H9 (cell line): Measurements from ENCODE around the gene SLC16A1. TPM values are rescaled to one million over a fixed set of nuclear protein-coding genes. Genes with fewer than 3 reads are reported as not detected.

Source experiments
- DNase-seq: peaks from one replicate; pipeline ENCODE4 v3.0.0-alpha.2; 2017
- H2AFZ ChIP-seq: one replicate; pipeline ENCODE4 v1.6.1; 2013; ENCODE audit warnings: mild to moderate bottlenecking, low read length, control low read depth, moderate library complexity
- H2AK5ac ChIP-seq: 2 replicates; pipeline ENCODE4 v1.6.1; 2013; ENCODE audit warnings: low read length, control low read depth, mixed read lengths; ENCODE audit not compliant: insufficient read length
- H2BK120ac ChIP-seq: one replicate; pipeline ENCODE4 v1.6.1; 2013; ENCODE audit warnings: low read depth, mild to moderate bottlenecking, low read length, control low read depth, inconsistent platforms; ENCODE audit not compliant: poor library complexity, severe bottlenecking
- H2BK12ac ChIP-seq: 2 replicates; pipeline ENCODE4 v1.6.1; 2013; ENCODE audit warnings: low read length, control low read depth, mixed read lengths, low read depth; ENCODE audit not compliant: insufficient read length
- H2BK15ac ChIP-seq: 2 replicates; pipeline ENCODE4 v1.6.1; 2013; ENCODE audit warnings: low read depth, low read length, control low read depth
- H2BK20ac ChIP-seq: one replicate; pipeline ENCODE4 v1.6.1; 2013; ENCODE audit warnings: low read depth, mild to moderate bottlenecking, low read length, control low read depth, inconsistent platforms; ENCODE audit not compliant: poor library complexity, severe bottlenecking
- H2BK5ac ChIP-seq: 2 replicates; pipeline ENCODE4 v1.6.1; 2013; ENCODE audit warnings: low read length, control low read depth, mixed read lengths; ENCODE audit not compliant: insufficient read length
- H3K14ac ChIP-seq: 2 replicates; pipeline ENCODE4 v1.6.1; 2013; ENCODE audit warnings: low read length, control low read depth; ENCODE audit not compliant: insufficient read depth
- H3K18ac ChIP-seq: 2 replicates; pipeline ENCODE4 v1.6.1; 2013; ENCODE audit warnings: low read depth, mild to moderate bottlenecking, mixed read lengths, low read length, control low read depth; ENCODE audit not compliant: insufficient read length
- H3K23ac ChIP-seq: 2 replicates; pipeline ENCODE4 v1.6.1; 2013; ENCODE audit warnings: low read length, control low read depth, mixed read lengths, low read depth; ENCODE audit not compliant: insufficient read length
- H3K23me2 ChIP-seq: 2 replicates; pipeline ENCODE4 v1.6.1; 2013; ENCODE audit warnings: low read depth, mild to moderate bottlenecking, mixed read lengths, low read length, control low read depth; ENCODE audit not compliant: insufficient read length, poor library complexity, severe bottlenecking
- H3K27ac ChIP-seq: 2 replicates; pipeline ENCODE4 v1.5.1; 2013; ENCODE audit warnings: low read length, control low read depth, mixed read lengths, low read depth; ENCODE audit not compliant: insufficient read length
- H3K27me3 ChIP-seq: 2 replicates; pipeline ENCODE4 v1.6.1; 2013; ENCODE audit warnings: low read length, control low read depth, inconsistent platforms; ENCODE audit not compliant: insufficient read depth
- H3K4ac ChIP-seq: 2 replicates; pipeline ENCODE4 v1.6.1; 2013; ENCODE audit warnings: low read depth, mild to moderate bottlenecking, control low read depth, inconsistent platforms, low read length, moderate library complexity
- H3K4me1 ChIP-seq: 2 replicates; pipeline ENCODE4 v1.6.1; 2013; ENCODE audit warnings: low read length, control low read depth, inconsistent platforms; ENCODE audit not compliant: insufficient read depth
- H3K4me2 ChIP-seq: 2 replicates; pipeline ENCODE4 v1.6.1; 2013; ENCODE audit warnings: low read length, control low read depth, mixed read lengths; ENCODE audit not compliant: insufficient read length, insufficient read depth
- H3K56ac ChIP-seq: 2 replicates; pipeline ENCODE4 v1.6.1; 2013; ENCODE audit warnings: low read depth, mild to moderate bottlenecking, mixed read lengths, low read length, control low read depth; ENCODE audit not compliant: insufficient read length
- H3K79me1 ChIP-seq: 2 replicates; pipeline ENCODE4 v1.6.1; 2013; ENCODE audit warnings: low read depth, mild to moderate bottlenecking, moderate library complexity, low read length, control low read depth, inconsistent platforms; ENCODE audit not compliant: insufficient read depth, poor library complexity, severe bottlenecking
- H3K79me2 ChIP-seq: 2 replicates; pipeline ENCODE4 v1.6.1; 2013; ENCODE audit warnings: low read length, control low read depth, inconsistent platforms; ENCODE audit not compliant: insufficient read depth
- H3K9ac ChIP-seq: 2 replicates; pipeline ENCODE4 v1.6.1; 2013; ENCODE audit warnings: low read length, control low read depth, mixed read lengths; ENCODE audit not compliant: insufficient read length; ENCODE audit errors: extremely low read depth
- H3K9me3 ChIP-seq: one replicate; pipeline ENCODE4 v1.6.1; 2013; ENCODE audit warnings: low read depth, low read length, inconsistent platforms; ENCODE audit not compliant: control insufficient read depth
- H3T11ph ChIP-seq: one replicate; pipeline ENCODE4 v1.6.1; 2013; ENCODE audit warnings: mild to moderate bottlenecking, low read length, control low read depth, inconsistent platforms
- H4K20me1 ChIP-seq: one replicate; pipeline ENCODE4 v1.6.1; 2013; ENCODE audit not compliant: control insufficient read depth, insufficient read length, insufficient read depth
- H4K5ac ChIP-seq: 2 replicates; pipeline ENCODE4 v1.6.1; 2013; ENCODE audit warnings: low read depth, mild to moderate bottlenecking, mixed read lengths, low read length, control low read depth; ENCODE audit not compliant: insufficient read length
- H4K8ac ChIP-seq: replicated peaks from 2 replicates; pipeline ENCODE4 v1.6.1; 2013; ENCODE audit warnings: low read length, control low read depth, mixed read lengths, low read depth; ENCODE audit not compliant: insufficient read length
- H4K91ac ChIP-seq: 2 replicates; pipeline ENCODE4 v1.6.1; 2013; ENCODE audit warnings: low read depth, mild to moderate bottlenecking, moderate library complexity, mixed read lengths, low read length, control low read depth; ENCODE audit not compliant: insufficient read length
- H3K27ac Mint-ChIP-seq, 3 experiments: 2 replicates in 2 of 3; 3 replicates in 1 of 3; pipeline ENCODE4 v1.8.0; 2020 to 2021; ENCODE audit warnings: mixed read lengths in 3 of 3, mild to moderate bottlenecking in 1 of 3, moderate library complexity in 1 of 3
- H3K27me3 Mint-ChIP-seq: 2 replicates; pipeline ENCODE4 v1.8.0; 2021; ENCODE audit warnings: low read depth, mild to moderate bottlenecking, moderate library complexity, mixed read lengths
- H3K36me3 Mint-ChIP-seq, 3 experiments: 2 replicates in 2 of 3; 3 replicates in 1 of 3; pipeline ENCODE4 v1.8.0; 2020 to 2021; ENCODE audit warnings: low read depth in 3 of 3, mixed read lengths in 3 of 3; ENCODE audit not compliant: insufficient read depth in 1 of 3
- H3K4me1 Mint-ChIP-seq, 2 experiments: 2 replicates each; pipeline ENCODE4 v1.8.0; 2020; ENCODE audit warnings: mixed read lengths in 2 of 2
- H3K4me3 Mint-ChIP-seq, 2 experiments: 2 replicates in 1 of 2; 3 replicates in 1 of 2; pipeline ENCODE4 v1.8.0; 2020 to 2021; ENCODE audit warnings: mild to moderate bottlenecking in 2 of 2, mixed read lengths in 2 of 2, moderate library complexity in 1 of 2
- H3K9me3 Mint-ChIP-seq, 2 experiments: 2 replicates in 1 of 2; 3 replicates in 1 of 2; pipeline ENCODE4 v1.8.0; 2020; ENCODE audit warnings: mild to moderate bottlenecking in 2 of 2, mixed read lengths in 2 of 2, moderate library complexity in 1 of 2
- WGBS: extraction: QIAGEN DNeasy Blood & Tissue Kit; methylation state at CpG from one replicate; pipeline ENCODE4 v1.1.7; 2013; ENCODE audit warnings: missing lambda C conversion rate, low lambda C conversion rate, mixed read lengths; ENCODE audit not compliant: insufficient read length; ENCODE audit errors: extremely low coverage; 5-methylcytosine and 5-hydroxymethylcytosine counted together
- total RNA-seq: library from RNA; stranded (reverse); gene quantifications from 2 replicates; pipeline ENCODE4 v1.2.1, GENCODE V29; 2021
- TF ChIP-seq, protein P1 (sequence below): fragments of 200-600 bp; sonication (generic); conservative IDR thresholded peaks from 3 replicates; pipeline ENCODE4 v1.8.0; 2021; ENCODE audit warnings: antibody characterized with exemption, mild to moderate bottlenecking

Gene SLC16A1
- total RNA-seq, 1 experiment from 2014 or later = 381 TPM

DNA sequence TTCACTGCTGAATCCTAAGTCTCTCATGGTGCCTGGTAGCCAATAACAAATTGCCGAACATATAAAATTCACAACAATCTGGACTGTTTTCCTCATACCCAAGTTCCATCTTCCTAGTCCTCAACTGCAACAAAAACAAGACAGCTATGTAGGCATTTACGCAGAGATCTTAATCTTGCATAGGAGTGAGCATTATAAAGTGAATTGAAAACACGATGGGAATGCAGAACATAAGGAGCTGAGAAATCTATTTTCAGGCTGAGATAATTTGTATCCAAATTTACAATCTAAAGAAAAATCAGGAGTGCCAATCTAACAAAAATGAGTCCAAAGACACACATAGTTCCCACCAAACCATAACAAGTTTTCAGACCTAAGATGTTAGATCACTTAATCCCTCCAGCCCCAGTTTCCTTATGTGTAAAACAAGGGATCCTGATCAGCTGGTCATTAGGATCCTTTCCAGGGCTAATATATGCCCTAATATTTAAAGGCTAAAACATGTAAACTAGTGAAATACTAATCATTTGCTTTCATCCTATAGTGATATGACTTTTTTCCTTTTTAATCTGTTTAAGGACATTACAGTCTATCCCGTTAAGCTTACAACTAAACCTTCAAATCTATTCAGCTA, 1.9 kb downstream of the SLC16A1 start:
- Histone ChIP-seq H2BK5ac (no peak overlapping the region), H2AFZ (no peak overlapping the region), H2BK120ac (no peak overlapping the region), H3K4me2 (peak overlapping the region; percentile 98), H3K4ac (no peak overlapping the region), H3K23me2 (peaks cover 13% of the 10 kb centered on the region), H4K20me1 (peaks cover 3% of the 10 kb centered on the region), H2AK5ac (no peak overlapping the region), H3K27ac (no peak overlapping the region), H3K27me3 (no peaks in the 10 kb centered on the region), H2BK12ac (no peak overlapping the region), H3K9me3 (no peaks in the 10 kb centered on the region), H4K8ac (no peak overlapping the region), H2BK20ac (no peak overlapping the region), H4K5ac (no peak overlapping the region), H3K18ac (no peak overlapping the region), H3T11ph (no peak overlapping the region), H3K14ac (no peak overlapping the region), H3K79me1 (no peaks in the 10 kb centered on the region), H3K79me2 (peaks cover 74% of the 10 kb centered on the region), H2BK15ac (no peak overlapping the region), H3K56ac (no peak overlapping the region), H4K91ac (no peak overlapping the region), H3K9ac (peak overlapping the region; percentile 75), H3K23ac (no peak overlapping the region), H3K4me1 (peaks cover 2% of the 10 kb centered on the region; the same call in 1 of the 2 replicates)
- no peak for DNase-seq
- TF ChIP-seq, protein P1, sequence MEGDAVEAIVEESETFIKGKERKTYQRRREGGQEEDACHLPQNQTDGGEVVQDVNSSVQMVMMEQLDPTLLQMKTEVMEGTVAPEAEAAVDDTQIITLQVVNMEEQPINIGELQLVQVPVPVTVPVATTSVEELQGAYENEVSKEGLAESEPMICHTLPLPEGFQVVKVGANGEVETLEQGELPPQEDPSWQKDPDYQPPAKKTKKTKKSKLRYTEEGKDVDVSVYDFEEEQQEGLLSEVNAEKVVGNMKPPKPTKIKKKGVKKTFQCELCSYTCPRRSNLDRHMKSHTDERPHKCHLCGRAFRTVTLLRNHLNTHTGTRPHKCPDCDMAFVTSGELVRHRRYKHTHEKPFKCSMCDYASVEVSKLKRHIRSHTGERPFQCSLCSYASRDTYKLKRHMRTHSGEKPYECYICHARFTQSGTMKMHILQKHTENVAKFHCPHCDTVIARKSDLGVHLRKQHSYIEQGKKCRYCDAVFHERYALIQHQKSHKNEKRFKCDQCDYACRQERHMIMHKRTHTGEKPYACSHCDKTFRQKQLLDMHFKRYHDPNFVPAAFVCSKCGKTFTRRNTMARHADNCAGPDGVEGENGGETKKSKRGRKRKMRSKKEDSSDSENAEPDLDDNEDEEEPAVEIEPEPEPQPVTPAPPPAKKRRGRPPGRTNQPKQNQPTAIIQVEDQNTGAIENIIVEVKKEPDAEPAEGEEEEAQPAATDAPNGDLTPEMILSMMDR = no peak
- H3K4me1 Mint-ChIP-seq = peaks cover 52 to 56% of the 10 kb centered on the region in 2 experiments
- H3K4me3 Mint-ChIP-seq = peak overlapping the region; percentile 98 to 99
- no peaks in the 10 kb centered on the region for H3K27me3 Mint-ChIP-seq
- peaks cover 30 to 52% (median 46%) of the 10 kb centered on the region in 3 experiments; a peak in 6 of 7 replicates for H3K36me3 Mint-ChIP-seq
- H3K9me3 Mint-ChIP-seq = no peaks in the 10 kb centered on the region; a peak in 1 of 5 replicates
- WGBS = no CpG with 5 or more reads among the region's 4 CpGs
- peak overlapping the region in 2 of 3 experiments; percentile 22 to 97; a peak in 4 of 7 replicates for H3K27ac Mint-ChIP-seq
